HG02943 (cell line): Measurements from ENCODE around the gene DTYMK.
"Not testable (repeated sequence)": the region's sequence is repeated elsewhere in the genome, so short reads cannot be mapped to it uniquely, and the experiment has no call there.

ENCODE experiments used
- ATAC-seq: cut with Tn5 transposase; IDR thresholded peaks from one replicate; pipeline ENCODE4 v1.9.1; 2021; ENCODE audit warnings: mild to moderate bottlenecking, low read depth, moderate library complexity; ENCODE audit not compliant: unreplicated experiment

Gene DTYMK, protein sequence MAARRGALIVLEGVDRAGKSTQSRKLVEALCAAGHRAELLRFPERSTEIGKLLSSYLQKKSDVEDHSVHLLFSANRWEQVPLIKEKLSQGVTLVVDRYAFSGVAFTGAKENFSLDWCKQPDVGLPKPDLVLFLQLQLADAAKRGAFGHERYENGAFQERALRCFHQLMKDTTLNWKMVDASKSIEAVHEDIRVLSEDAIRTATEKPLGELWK

DNA sequence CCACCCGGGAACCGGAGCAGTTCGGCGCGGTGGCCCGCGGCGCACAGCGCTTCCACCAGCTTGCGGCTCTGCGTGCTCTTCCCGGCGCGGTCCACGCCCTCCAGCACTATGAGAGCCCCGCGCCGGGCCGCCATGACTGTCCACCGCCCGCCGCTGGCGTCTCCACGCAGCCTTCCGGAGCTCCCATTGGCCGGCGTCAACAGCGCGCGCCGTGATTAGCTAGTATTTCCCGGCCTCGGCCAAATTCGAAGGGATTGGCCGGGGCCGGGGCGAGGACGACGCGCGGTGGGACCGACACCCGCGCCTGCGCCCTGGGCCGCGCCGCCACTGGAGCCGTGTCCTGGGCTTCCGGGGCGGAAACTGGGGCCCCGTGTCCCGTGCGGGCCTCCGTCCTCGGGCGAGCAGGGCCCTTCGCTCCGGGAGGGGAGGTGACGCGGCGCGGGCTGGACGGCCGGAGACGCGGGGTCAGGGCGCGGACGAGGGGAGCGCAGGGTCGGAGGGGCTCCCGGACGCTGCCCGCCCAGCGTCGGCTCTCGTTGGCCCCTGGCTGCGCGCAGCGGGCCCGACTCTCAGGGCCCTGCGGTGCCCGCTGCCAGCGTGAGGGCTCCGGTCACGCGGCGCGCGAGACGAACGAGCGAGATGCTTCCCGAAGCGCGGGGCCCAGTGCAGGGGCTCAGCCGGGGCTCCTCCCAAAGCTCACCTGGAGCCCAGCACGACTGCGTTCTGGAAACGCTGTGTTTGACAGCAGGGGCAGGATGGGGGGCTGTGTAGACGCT, at the start of gene DTYMK:
Gene DTYMK (minus strand): TSS at position 166 of the 776 bp plus-strand sequence. CDS start 32 bp downstream, at position 134.
- peak; percentile 89 for ATAC-seq

DNA sequence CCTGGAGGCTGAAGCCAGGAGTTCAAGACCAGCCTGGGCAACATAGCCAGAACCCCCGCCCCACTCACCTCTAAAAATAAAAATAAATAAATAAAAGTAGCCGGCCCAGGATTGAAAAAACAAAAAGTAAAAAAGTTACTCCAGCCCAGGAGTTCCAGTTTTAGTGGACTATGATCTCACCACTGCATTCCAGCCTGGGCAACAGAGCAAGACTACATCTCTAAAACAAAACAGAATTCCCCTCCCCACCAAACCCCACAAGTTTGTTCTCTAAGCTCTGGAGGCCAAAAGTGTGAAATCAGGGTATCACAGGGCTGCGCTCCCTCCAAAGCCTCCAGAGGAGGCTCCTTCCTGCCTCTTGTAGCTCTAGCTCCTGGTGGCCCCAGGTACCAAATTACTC, 49.5 kb upstream of the DTYMK start:
- ATAC-seq = no peak

GRCh38 chr2:241734467-241735208, 48.0 kb upstream of the DTYMK start, which contains the start of gene D2HGDH:
Gene D2HGDH (plus strand): TSS chr2:241734630. CDS start chr2:241735225, 595 bp downstream.
- peak; percentile 74 for ATAC-seq

DNA sequence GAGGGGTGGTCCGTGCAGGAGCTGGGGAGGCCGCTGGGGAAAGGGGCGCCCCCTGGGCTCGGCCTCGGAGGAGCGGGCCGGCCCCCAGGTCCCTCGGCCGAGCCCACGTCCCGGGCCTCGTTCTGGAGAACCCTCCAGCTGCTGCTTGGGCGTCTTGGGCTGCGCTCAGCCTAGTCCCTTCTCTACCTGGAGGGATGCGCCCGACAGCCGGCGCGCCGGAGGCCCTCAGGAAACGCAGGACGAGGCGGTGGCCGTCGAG, 47.5 kb upstream of the DTYMK start:
- ATAC-seq = peak; percentile 10

GRCh38 chr2:241733391-241734207, 47.0 kb upstream of the DTYMK start:
- no peak for ATAC-seq

GRCh38 chr2:241732513-241733186, 46.0 kb upstream of the DTYMK start:
- not testable (repeated sequence) for ATAC-seq

DNA sequence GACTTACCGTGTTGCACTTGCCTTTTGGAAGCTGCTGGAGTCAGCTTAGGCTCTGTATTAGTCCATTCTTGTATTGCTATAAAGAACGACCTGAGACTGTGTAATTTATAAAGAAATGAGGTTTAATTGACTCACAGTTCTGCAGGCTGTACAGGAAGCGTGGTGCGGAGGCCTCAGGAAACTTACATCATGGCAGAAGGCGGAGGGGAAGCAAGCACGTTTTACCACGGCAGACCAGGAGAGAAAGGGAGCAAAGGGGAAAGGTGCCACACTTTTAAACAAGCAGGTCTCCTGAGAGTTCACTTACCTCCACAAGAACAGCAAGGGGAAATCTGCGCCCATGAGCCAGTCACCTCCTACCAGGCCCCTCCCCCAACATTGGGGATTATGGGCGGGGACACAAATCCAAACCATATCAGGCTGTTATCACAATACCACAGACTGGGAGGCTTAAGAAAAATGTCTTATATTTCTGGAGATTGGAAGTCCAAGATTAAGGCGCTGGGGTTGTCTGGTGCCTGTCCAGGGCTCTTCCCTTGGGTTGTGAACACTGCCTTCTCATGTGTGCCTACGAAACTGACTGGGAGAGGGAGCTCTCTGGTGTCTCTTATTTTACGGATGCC, 44.2 kb upstream of the DTYMK start:
- no peak for ATAC-seq

DNA sequence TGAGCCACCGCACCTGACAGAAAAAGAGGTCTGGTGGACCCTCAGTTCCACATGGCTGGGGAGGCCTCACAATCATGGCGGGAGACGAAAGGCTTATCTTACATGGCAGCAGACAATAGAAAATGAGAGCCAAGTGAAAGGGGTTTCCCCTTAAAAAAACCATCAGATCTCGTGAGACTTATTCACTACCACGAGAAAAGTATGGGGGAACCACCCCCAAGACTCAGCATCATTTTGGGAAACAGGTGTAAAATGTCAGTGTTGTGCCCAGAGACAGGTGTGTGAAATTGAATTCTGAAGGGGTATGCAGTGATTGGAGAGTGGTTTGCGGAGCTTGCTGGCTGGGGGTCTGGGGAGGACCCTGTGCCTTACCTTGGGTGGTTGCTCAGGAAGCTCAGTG, 43.3 kb upstream of the DTYMK start:
- ATAC-seq = no peak

DNA sequence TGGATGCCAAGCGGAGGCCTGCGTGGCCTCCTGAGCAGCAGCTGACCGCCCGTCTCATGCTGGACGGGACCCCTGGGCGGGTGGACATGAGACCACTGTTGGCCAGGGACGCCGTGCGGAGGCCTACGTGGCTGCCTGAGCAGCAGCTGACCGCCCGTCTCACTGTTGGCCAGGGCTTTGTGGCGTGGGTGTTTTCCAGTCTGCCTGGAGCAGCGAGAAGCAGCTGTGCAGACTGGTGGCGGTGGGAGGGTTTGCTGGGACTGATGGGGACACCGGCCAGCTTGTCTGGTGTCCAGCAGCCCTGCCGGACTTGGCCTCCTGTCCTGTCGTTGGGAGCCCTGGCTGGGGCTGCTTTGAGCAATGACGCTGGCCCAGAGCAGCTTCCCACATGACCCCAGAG, 42.0 kb upstream of the DTYMK start:
- ATAC-seq = no peak

DNA sequence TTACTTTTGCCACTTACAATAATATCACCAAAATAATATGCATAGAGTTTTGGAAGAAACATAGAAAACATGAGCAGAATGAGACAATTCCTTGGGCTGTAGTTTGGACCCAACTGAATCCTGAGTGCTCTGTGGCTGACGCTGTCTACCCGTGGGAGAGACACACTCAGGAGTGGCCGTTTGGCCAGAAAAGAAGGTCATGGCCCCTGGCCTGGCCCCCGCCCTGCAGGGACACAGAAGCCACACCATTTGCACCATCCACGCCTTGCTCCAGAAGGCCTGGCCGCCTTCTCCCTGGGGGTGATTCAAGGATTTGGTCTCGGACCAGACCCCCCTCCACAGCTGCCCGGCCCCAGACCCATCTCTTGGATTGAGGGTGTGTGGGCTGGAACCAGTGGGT, 41.4 kb upstream of the DTYMK start:
- ATAC-seq = no peak

- ATAC-seq = no peak
Measured at GRCh38 chr2:241726459-241726858, 39.8 kb upstream of the DTYMK start.

GRCh38 chr2:241724975-241725870, 38.6 kb upstream of the DTYMK start:
- no peak for ATAC-seq

DNA sequence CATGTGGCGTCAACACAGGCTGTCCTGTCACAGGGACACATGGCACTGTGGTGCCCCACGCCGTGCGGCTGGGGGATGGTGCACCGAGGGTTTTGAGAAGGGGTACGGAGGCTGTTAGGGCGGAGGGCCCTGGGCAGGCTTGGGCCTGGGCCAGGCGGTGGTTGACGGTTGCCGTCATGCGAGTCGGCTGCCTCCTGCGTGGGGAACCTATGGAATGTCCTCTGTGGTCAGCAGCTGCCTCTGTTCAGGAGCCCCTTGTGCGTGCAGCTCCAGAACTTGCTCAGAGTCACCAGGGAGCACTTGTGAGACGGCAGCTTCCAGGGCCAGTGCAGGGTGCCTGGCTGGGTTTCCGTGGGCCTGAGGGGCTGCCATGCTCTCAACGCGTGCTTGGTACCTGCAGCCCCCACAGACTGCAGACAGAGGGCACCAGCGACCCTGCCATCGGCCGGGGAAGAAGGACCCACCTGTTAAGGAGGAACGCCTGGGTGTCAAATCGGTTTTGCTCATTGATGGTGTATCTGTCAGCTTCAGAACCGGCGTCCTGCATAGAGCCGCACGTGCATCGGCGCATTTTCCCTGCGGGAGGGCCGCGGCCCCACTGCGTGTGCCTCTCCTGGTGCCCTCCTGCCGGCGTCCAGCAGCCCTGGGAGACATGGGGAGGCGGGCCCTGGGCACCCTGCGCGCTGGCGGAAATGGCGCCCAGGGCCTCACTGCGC, 37.8 kb upstream of the DTYMK start:
- ATAC-seq = no peak

DNA sequence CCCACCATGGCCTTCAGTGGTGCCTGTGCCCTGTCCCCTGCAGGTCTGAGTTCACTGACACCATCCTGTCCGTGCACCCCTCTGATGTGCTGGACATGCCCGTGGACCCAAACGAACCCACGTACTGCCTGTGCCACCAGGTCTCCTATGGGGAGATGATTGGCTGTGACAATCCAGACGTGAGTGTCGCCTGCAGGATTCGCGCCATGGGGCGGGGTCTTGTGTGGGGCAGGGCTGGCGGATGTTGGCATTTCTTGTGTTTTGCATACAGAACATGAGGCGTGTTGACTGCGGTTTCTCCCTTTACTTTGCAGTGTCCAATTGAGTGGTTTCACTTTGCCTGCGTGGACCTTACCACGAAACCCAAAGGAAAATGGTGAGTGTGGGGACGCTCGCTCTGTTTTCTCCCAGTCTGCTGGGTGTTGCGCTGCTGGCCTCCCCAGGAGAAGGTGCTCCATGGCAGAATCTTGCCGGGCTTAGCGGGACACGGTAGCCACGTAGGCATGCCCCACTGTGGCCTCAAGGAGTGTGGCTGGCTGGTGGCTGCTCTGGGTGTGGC, 36.4 kb upstream of the DTYMK start:
- no peak for ATAC-seq

GRCh38 chr2:241721852-241722251, 35.2 kb upstream of the DTYMK start:
- ATAC-seq = no peak

- no peak for ATAC-seq
Measured at GRCh38 chr2:241720560-241720959, 33.9 kb upstream of the DTYMK start.

GRCh38 chr2:241720099-241720498, 33.5 kb upstream of the DTYMK start:
- no peak for ATAC-seq

DNA sequence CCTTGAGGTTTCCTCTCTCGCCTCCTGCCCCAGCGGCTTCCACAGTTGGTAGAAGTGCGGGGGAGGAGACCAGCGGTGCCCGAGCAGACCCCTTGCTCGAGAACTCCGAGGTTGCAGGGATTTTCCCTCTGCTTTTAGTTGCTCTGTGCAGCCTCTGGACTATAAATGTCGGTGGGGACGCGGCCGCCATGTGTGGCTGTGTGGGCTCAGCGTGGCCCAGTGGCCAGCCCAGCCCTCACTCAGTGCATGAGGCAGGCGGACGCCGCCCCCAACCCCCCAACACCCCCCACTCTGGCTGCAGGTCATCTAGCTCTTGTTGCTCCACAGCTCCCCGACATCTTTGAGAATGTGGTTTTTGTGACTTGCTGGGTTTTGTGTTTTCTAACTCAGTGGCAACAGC, 32.5 kb upstream of the DTYMK start:
- ATAC-seq = no peak
